Neural cell (in vitro differentiated cells): ENCODE data around the gene PTPRN2.

Experiments
- CTCF ChIP-seq: fragments of 450-650 bp; IDR thresholded peaks from 2 replicates; pipeline ENCODE4 v1.5.1; 2014; ENCODE audit warnings: antibody characterized with exemption, mild to moderate bottlenecking, moderate library complexity; ENCODE audit not compliant: poor library complexity, severe bottlenecking
- EP300 ChIP-seq: fragments of 450-650 bp; conservative IDR thresholded peaks from 2 replicates; pipeline ENCODE4 v1.6.1; 2014; ENCODE audit warnings: antibody characterized with exemption, mild to moderate bottlenecking, moderate library complexity; ENCODE audit not compliant: poor library complexity, severe bottlenecking
- EZH2 ChIP-seq: fragments of 200-600, 300-800 bp; shearing (Covaris generic), sonication (generic); IDR thresholded peaks from 2 replicates; pipeline ENCODE4 v1.6.1; 2014; ENCODE audit warnings: antibody characterized with exemption, low read length, borderline replicate concordance, mild to moderate bottlenecking; ENCODE audit not compliant: insufficient read depth, poor library complexity, severe bottlenecking
- MXI1 ChIP-seq: fragments of 450-650 bp; conservative IDR thresholded peaks from 2 replicates; pipeline ENCODE4 v1.6.1; 2014; ENCODE audit warnings: antibody characterized with exemption, mild to moderate bottlenecking; ENCODE audit not compliant: poor library complexity, severe bottlenecking
- POLR2AphosphoS5 ChIP-seq: IDR thresholded peaks from 2 replicates; pipeline ENCODE4 v1.6.1; 2012
- REST ChIP-seq: IDR thresholded peaks from 2 replicates; pipeline ENCODE4 v1.6.1; 2012; ENCODE audit warnings: borderline replicate concordance
- SMC3 ChIP-seq: fragments of 450-650 bp; conservative IDR thresholded peaks from 2 replicates; pipeline ENCODE4 v1.6.1; 2014; ENCODE audit warnings: antibody characterized with exemption, mild to moderate bottlenecking, moderate library complexity; ENCODE audit not compliant: poor library complexity
- TAF1 ChIP-seq: IDR thresholded peaks from 2 replicates; pipeline ENCODE4 v1.6.1; 2012; ENCODE audit warnings: low read depth

- no peak for TF ChIP-seq REST
- no peak for TF ChIP-seq CTCF
- TF ChIP-seq EZH2 = no peak
- no peak for TF ChIP-seq EP300
- no peak for TF ChIP-seq POLR2AphosphoS5
- TF ChIP-seq SMC3 = no peak
- TF ChIP-seq TAF1 = no peak
- TF ChIP-seq MXI1 = no peak
Measured at GRCh38 chr7:158590181-158590530, 2.5 kb upstream of the PTPRN2 start.
